Panc1 (cell line): ENCODE results near the gene DOCK1.

Experiments
- POLR2AphosphoS5 ChIP-seq: IDR thresholded peaks from 2 replicates; pipeline ENCODE4 v1.6.1; 2012; ENCODE audit warnings: mild to moderate bottlenecking, low read depth, low read length, moderate library complexity
- SIN3A ChIP-seq: IDR thresholded peaks from 2 replicates; pipeline ENCODE4 v1.6.1; 2012; ENCODE audit warnings: low read depth, mild to moderate bottlenecking, low read length, moderate library complexity, borderline replicate concordance; ENCODE audit not compliant: insufficient read depth
- TF ChIP-seq, protein P1 (sequence below): fragments of 450-650 bp; IDR thresholded peaks from 2 replicates; pipeline ENCODE4 v1.5.1; 2017; ENCODE audit warnings: mild to moderate bottlenecking

DNA sequence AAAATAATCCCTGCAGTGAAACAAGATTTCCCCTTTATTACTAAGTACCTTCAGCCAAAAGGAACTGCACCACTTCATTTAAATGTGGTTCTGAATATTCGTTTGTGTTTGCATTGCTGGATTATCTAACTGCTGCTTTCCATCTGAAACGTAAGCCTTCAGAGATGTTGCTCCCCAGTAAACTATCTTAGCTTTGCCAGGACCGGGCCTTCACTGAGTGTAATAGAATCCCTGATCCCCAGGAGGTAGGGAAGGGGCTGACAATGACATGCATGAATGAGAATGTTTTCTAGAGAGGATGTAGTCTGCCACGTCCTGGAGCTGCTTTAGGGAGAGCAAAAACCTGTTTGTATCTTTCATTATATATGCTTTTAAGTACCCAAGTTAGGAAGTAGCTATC, 310.6 kb downstream of the DOCK1 start:
- TF ChIP-seq, protein P1, sequence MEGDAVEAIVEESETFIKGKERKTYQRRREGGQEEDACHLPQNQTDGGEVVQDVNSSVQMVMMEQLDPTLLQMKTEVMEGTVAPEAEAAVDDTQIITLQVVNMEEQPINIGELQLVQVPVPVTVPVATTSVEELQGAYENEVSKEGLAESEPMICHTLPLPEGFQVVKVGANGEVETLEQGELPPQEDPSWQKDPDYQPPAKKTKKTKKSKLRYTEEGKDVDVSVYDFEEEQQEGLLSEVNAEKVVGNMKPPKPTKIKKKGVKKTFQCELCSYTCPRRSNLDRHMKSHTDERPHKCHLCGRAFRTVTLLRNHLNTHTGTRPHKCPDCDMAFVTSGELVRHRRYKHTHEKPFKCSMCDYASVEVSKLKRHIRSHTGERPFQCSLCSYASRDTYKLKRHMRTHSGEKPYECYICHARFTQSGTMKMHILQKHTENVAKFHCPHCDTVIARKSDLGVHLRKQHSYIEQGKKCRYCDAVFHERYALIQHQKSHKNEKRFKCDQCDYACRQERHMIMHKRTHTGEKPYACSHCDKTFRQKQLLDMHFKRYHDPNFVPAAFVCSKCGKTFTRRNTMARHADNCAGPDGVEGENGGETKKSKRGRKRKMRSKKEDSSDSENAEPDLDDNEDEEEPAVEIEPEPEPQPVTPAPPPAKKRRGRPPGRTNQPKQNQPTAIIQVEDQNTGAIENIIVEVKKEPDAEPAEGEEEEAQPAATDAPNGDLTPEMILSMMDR: no peak
- no peak for TF ChIP-seq POLR2AphosphoS5
- TF ChIP-seq SIN3A: no peak
